ENCODE data around the gene BET1L.
"Not testable (repeated sequence)": the region's sequence is repeated elsewhere in the genome, so short reads cannot be mapped to it uniquely, and the experiment has no call there.

Gene BET1L

GRCh38 chr11:197741-198235 is 9.4 kb downstream of the BET1L start:
- H3K27me3 ChIP-seq (ENCODE audit: insufficient read depth, low read length) = no peaks in the 10 kb centered on the region
- H3K79me2 ChIP-seq (ENCODE audit: insufficient read depth, low read length) = no peaks in the 10 kb centered on the region
- H3K9me2 ChIP-seq (ENCODE audit: low read depth, low read length) = no peaks in the 10 kb centered on the region
- no peak overlapping the region for H3K27ac ChIP-seq (ENCODE audit: low read depth, low read length, poor library complexity, severe bottlenecking)
- no peak overlapping the region for H2AFZ ChIP-seq (ENCODE audit: low read length)
- H3K9ac ChIP-seq (ENCODE audit: low read length) = no peak overlapping the region
- H3F3A ChIP-seq (ENCODE audit: insufficient read depth, low read length) = no peaks in the 10 kb centered on the region
- H3K9me3 ChIP-seq (ENCODE audit: low read length) = no peaks in the 10 kb centered on the region
- H3K4me3 ChIP-seq (ENCODE audit: low read depth, low read length, poor library complexity, severe bottlenecking) = no peak overlapping the region
- H3K4me2 ChIP-seq (ENCODE audit: low read length) = no peak overlapping the region
- H3K4me1 ChIP-seq (ENCODE audit: insufficient read depth, low read length, severe bottlenecking) = no peaks in the 10 kb centered on the region
- H3K36me3 ChIP-seq (ENCODE audit: insufficient read depth, low read length) = no peaks in the 10 kb centered on the region; the same call in 1 of the 2 replicates
- H4K20me1 ChIP-seq (ENCODE audit: insufficient read depth, low read length) = no peaks in the 10 kb centered on the region
- TF ChIP-seq EZH2 (IDR thresholded peaks at IDR 0.05; ENCODE audit: borderline replicate concordance, low read length) (no peak), CTCF (IDR thresholded peaks at IDR 0.05; ENCODE audit: low read length) (no peak)

- Histone ChIP-seq H3K27me3 (ENCODE audit: insufficient read depth, low read length) (no peaks in the 10 kb centered on the region), H3K4me2 (ENCODE audit: low read length) (no peak overlapping the region), H2AFZ (ENCODE audit: low read length) (no peak overlapping the region), H3F3A (ENCODE audit: insufficient read depth, low read length) (no peaks in the 10 kb centered on the region), H3K79me2 (ENCODE audit: insufficient read depth, low read length) (no peaks in the 10 kb centered on the region), H3K36me3 (ENCODE audit: insufficient read depth, low read length) (no peaks in the 10 kb centered on the region; the same call in 1 of the 2 replicates), H3K9me2 (ENCODE audit: low read depth, low read length) (no peaks in the 10 kb centered on the region), H3K9ac (ENCODE audit: low read length) (no peak overlapping the region), H3K4me3 (ENCODE audit: low read depth, low read length, poor library complexity, severe bottlenecking) (no peak overlapping the region), H3K9me3 (ENCODE audit: low read length) (no peaks in the 10 kb centered on the region), H4K20me1 (ENCODE audit: insufficient read depth, low read length) (no peaks in the 10 kb centered on the region), H3K27ac (ENCODE audit: low read depth, low read length, poor library complexity, severe bottlenecking) (no peak overlapping the region), H3K4me1 (ENCODE audit: insufficient read depth, low read length, severe bottlenecking) (no peaks in the 10 kb centered on the region)
- TF ChIP-seq CTCF (IDR thresholded peaks at IDR 0.05; ENCODE audit: low read length) (no peak), EZH2 (IDR thresholded peaks at IDR 0.05; ENCODE audit: borderline replicate concordance, low read length) (no peak)
Observed at GRCh38 chr11:196786-197731, 10.1 kb downstream of the BET1L start.

GRCh38 chr11:193481-193880 is 13.7 kb downstream of the BET1L start:
- H2AFZ ChIP-seq (ENCODE audit: low read length); H3K9me2 ChIP-seq (ENCODE audit: low read depth, low read length); H3K27ac ChIP-seq (ENCODE audit: low read depth, low read length, poor library complexity, severe bottlenecking); H3K9ac ChIP-seq (ENCODE audit: low read length); H3K4me3 ChIP-seq (ENCODE audit: low read depth, low read length, poor library complexity, severe bottlenecking); H3K9me3 ChIP-seq (ENCODE audit: low read length); H3K79me2 ChIP-seq (ENCODE audit: insufficient read depth, low read length); H4K20me1 ChIP-seq (ENCODE audit: insufficient read depth, low read length); H3F3A ChIP-seq (ENCODE audit: insufficient read depth, low read length); H3K27me3 ChIP-seq (ENCODE audit: insufficient read depth, low read length); H3K4me1 ChIP-seq (ENCODE audit: insufficient read depth, low read length, severe bottlenecking); H3K36me3 ChIP-seq (ENCODE audit: insufficient read depth, low read length); H3K4me2 ChIP-seq (ENCODE audit: low read length): not testable (repeated sequence)

GRCh38 chr11:192674-193128 is 14.5 kb downstream of the BET1L start, which contains the start of gene SCGB1C1:
SCGB1C1 (plus strand) TSS chr11:193078; CDS start chr11:193100, 22 bp downstream.
- not testable (repeated sequence) for H3K9ac ChIP-seq (ENCODE audit: low read length)

DNA sequence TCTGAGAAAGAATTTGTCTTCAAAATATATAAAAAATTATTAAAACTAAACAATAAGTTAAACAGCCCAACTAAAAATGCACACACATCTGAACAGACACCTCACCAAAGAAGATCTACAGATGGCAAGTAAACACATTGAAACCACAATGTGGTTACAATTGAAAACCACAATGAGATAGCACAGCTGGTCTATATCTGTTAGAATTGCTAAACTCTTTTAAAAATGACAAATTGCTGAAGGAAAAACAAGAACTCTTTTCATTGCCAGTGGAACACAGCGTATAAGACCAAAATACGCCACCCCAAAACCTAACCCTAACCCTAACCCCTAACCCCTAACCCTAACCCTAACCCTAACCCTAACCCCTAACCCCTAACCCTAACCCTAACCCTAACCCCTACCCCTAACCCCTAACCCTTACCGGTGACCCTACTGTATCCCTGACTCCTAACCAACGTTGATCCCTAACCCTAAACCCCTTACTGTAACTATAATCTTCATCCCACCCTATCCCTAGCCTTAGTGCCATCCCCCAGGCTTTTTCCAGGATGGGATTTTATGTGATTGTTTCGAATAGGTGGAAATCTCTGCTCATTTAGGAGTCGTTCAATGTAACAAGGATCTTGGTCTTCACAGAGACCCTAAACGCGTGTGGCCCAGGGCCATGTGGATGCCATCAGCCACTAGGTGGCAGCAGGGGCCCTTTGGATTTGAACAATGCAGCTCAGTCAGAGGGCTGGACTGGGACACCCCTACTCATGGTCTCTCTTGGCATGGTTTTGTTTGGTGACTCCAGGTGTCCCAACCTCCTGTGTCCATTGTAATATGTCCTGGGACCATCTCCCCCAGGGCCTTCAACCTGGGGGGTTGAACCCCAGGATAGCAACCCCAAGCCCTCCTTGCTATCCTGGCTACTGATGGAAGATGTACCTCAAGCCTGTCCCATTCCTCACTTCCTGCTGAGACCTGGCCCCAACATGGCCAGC is 15.4 kb downstream of the BET1L start:
- not testable (repeated sequence) for H3K4me2 ChIP-seq (ENCODE audit: low read length)

More at GRCh38 chr11:192674-193128, 14.5 kb downstream of the BET1L start, which contains the start of gene SCGB1C1:
- H3K27ac ChIP-seq (ENCODE audit: low read depth, low read length, poor library complexity, severe bottlenecking); H3K9me2 ChIP-seq (ENCODE audit: low read depth, low read length); H4K20me1 ChIP-seq (ENCODE audit: insufficient read depth, low read length); H3K27me3 ChIP-seq (ENCODE audit: insufficient read depth, low read length); H3K4me1 ChIP-seq (ENCODE audit: insufficient read depth, low read length, severe bottlenecking); H3K4me3 ChIP-seq (ENCODE audit: low read depth, low read length, poor library complexity, severe bottlenecking); H3K79me2 ChIP-seq (ENCODE audit: insufficient read depth, low read length); H3K36me3 ChIP-seq (ENCODE audit: insufficient read depth, low read length); H3F3A ChIP-seq (ENCODE audit: insufficient read depth, low read length); H3K9me3 ChIP-seq (ENCODE audit: low read length); H3K4me2 ChIP-seq (ENCODE audit: low read length); H2AFZ ChIP-seq (ENCODE audit: low read length): not testable (repeated sequence)

More for the DNA sequence above, 15.4 kb downstream of the BET1L start:
- not testable (repeated sequence) for H4K20me1 ChIP-seq (ENCODE audit: insufficient read depth, low read length); H3K27ac ChIP-seq (ENCODE audit: low read depth, low read length, poor library complexity, severe bottlenecking); H3F3A ChIP-seq (ENCODE audit: insufficient read depth, low read length); H3K9me3 ChIP-seq (ENCODE audit: low read length); H2AFZ ChIP-seq (ENCODE audit: low read length); H3K4me1 ChIP-seq (ENCODE audit: insufficient read depth, low read length, severe bottlenecking); H3K9ac ChIP-seq (ENCODE audit: low read length); H3K4me3 ChIP-seq (ENCODE audit: low read depth, low read length, poor library complexity, severe bottlenecking); H3K27me3 ChIP-seq (ENCODE audit: insufficient read depth, low read length); H3K9me2 ChIP-seq (ENCODE audit: low read depth, low read length); H3K79me2 ChIP-seq (ENCODE audit: insufficient read depth, low read length); H3K36me3 ChIP-seq (ENCODE audit: insufficient read depth, low read length)

Data from OCI-LY1 (cell line).